Progenitor cell of endocrine pancreas (in vitro differentiated cells): ENCODE measurements around the gene CEBPG. TPM values are rescaled to one million over a fixed set of nuclear protein-coding genes. Genes with fewer than 3 reads are reported as not detected.

Experiments
- DNase-seq: peaks from one replicate; pipeline ENCODE4 v3.0.0; 2021; ENCODE audit warnings: low spot score; ENCODE audit not compliant: unreplicated experiment
- H3K27ac Mint-ChIP-seq: 2 replicates; pipeline ENCODE4 v1.8.0; 2021; ENCODE audit warnings: mild to moderate bottlenecking, moderate library complexity, mixed read lengths
- H3K27me3 Mint-ChIP-seq: 2 replicates; pipeline ENCODE4 v1.8.0; 2021; ENCODE audit warnings: mixed read lengths
- H3K36me3 Mint-ChIP-seq: 2 replicates; pipeline ENCODE4 v1.8.0; 2022; ENCODE audit warnings: mixed read lengths; ENCODE audit not compliant: insufficient read depth
- H3K4me1 Mint-ChIP-seq: 2 replicates; pipeline ENCODE4 v1.8.0; 2021; ENCODE audit warnings: low read depth, mixed read lengths
- H3K4me3 Mint-ChIP-seq: 2 replicates; pipeline ENCODE4 v1.8.0; 2021; ENCODE audit warnings: low read depth, mild to moderate bottlenecking, moderate library complexity, mixed read lengths
- H3K9me3 Mint-ChIP-seq: 2 replicates; pipeline ENCODE4 v1.8.0; 2021; ENCODE audit warnings: low read depth, mixed read lengths
- CTCF ChIP-seq: fragments of 200-600 bp; sonication (generic); IDR thresholded peaks from one replicate; pipeline ENCODE4 v1.5.0; 2021; ENCODE audit warnings: antibody characterized with exemption, mild to moderate bottlenecking; ENCODE audit not compliant: unreplicated experiment
- total RNA-seq: library from RNA; stranded (reverse); gene quantifications from 2 replicates; pipeline ENCODE4 v1.2.1, GENCODE V29; 2021

CEBPG gene
- total RNA-seq, 1 donor from 2014 or later: 33.6 TPM

DNA sequence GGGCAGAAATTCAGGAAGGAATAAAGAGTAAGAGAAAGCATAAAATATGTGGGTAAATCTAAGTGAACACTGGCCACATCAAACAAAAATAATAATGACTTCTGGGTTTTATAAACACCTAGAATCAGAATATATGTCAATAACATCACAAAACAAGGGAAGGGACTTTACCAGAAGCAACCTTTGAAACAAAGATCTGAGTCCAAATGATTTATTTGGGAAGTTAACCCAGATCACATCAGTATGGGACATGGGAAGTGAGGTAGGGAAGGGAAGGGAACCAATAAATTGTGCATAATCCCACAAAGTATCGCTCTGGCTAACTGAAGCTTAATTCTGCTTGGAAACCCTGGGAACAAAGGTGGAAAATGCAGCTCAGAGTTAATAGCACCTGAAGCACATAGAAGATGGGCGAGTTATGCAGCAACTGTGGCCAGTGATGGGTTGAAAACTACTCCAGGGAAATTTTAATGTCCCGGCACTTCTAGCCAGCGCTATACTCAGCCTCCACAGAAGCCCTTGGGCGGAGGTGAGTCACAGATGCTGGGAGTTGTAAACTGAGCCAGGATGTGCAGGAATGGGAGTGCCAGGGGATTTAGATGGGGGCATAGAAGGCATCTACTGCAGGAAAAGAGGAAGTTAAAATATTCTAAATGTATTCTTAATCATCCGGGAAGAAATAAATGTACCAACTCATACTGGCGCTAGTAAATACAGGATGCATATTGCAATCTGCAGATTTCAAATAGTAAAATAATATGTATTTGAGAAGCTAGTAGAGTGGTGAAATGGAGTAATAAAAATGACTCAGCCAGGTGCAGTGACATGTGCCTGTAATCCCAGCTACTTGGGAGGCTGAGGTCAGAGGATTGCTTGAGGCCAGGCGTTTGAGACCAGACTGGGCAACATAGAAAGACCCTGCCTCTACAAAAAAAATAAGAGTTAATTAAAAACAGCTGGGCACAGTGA is 34.2 kb upstream of the CEBPG start:
- Mint-ChIP-seq H3K9me3 (no peaks in the 10 kb centered on the region), H3K27ac (no peak overlapping the region), H3K4me1 (no peaks in the 10 kb centered on the region), H3K36me3 (no peaks in the 10 kb centered on the region), H3K4me3 (no peak overlapping the region), H3K27me3 (peaks cover 31% of the 10 kb centered on the region)
- no peak for DNase-seq
- TF ChIP-seq CTCF: no peak

GRCh38 chr19:33340991-33341390 is 32.5 kb upstream of the CEBPG start:
- Mint-ChIP-seq H3K4me3 (no peak overlapping the region), H3K36me3 (no peaks in the 10 kb centered on the region), H3K27ac (no peak overlapping the region), H3K4me1 (no peaks in the 10 kb centered on the region), H3K9me3 (no peaks in the 10 kb centered on the region), H3K27me3 (peaks cover 41% of the 10 kb centered on the region)
- TF ChIP-seq CTCF: no peak
- no peak for DNase-seq

DNA sequence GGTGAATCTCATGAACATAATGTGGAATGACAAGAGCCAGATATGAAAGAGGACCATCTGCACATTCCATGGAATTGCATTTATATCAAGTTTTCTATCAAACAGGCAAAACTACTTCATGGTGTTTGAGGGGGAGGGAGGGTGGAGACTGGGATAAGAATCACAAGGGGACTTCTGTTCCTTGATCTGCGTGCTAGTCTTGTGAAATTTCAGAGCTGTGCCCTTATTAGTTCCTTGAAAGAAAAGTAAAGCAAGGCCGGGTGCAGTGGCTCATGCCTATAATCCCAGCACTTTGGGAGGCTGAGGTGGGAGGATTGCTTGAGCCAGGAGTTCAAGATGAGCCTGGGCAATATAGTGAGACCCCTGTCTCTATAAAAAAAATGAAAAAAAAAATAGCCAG is 30.2 kb upstream of the CEBPG start:
- H3K9me3 Mint-ChIP-seq: no peaks in the 10 kb centered on the region
- no peak overlapping the region for H3K27ac Mint-ChIP-seq
- DNase-seq: no peak
- no peak overlapping the region for H3K4me3 Mint-ChIP-seq
- peaks cover 44% of the 10 kb centered on the region for H3K27me3 Mint-ChIP-seq
- H3K4me1 Mint-ChIP-seq: no peaks in the 10 kb centered on the region
- TF ChIP-seq CTCF: no peak
- no peaks in the 10 kb centered on the region for H3K36me3 Mint-ChIP-seq

GRCh38 chr19:33343859-33344572 is 29.5 kb upstream of the CEBPG start:
- DNase-seq: no peak
- no peaks in the 10 kb centered on the region for H3K9me3 Mint-ChIP-seq
- H3K27ac Mint-ChIP-seq: no peak overlapping the region
- no peaks in the 10 kb centered on the region for H3K36me3 Mint-ChIP-seq
- no peak for TF ChIP-seq CTCF
- H3K4me3 Mint-ChIP-seq: no peak overlapping the region
- H3K4me1 Mint-ChIP-seq: no peaks in the 10 kb centered on the region
- peaks cover 40% of the 10 kb centered on the region for H3K27me3 Mint-ChIP-seq

- no peak for TF ChIP-seq CTCF
- Mint-ChIP-seq H3K27me3 (peaks cover 35% of the 10 kb centered on the region), H3K36me3 (no peaks in the 10 kb centered on the region), H3K4me3 (no peak overlapping the region), H3K4me1 (no peaks in the 10 kb centered on the region), H3K9me3 (no peaks in the 10 kb centered on the region), H3K27ac (no peak overlapping the region)
- DNase-seq: no peak
These were observed 29.0 kb upstream of the CEBPG start for GRCh38 chr19:33344573-33344925.
